Measurements from ENCODE around the gene BTBD7. TPM values are rescaled to one million over a fixed set of nuclear protein-coding genes. Genes with fewer than 3 reads are reported as not detected.

BTBD7 gene
- total RNA-seq, 2 experiments from 2014 or later = 13.4 to 16.8 TPM

DNA sequence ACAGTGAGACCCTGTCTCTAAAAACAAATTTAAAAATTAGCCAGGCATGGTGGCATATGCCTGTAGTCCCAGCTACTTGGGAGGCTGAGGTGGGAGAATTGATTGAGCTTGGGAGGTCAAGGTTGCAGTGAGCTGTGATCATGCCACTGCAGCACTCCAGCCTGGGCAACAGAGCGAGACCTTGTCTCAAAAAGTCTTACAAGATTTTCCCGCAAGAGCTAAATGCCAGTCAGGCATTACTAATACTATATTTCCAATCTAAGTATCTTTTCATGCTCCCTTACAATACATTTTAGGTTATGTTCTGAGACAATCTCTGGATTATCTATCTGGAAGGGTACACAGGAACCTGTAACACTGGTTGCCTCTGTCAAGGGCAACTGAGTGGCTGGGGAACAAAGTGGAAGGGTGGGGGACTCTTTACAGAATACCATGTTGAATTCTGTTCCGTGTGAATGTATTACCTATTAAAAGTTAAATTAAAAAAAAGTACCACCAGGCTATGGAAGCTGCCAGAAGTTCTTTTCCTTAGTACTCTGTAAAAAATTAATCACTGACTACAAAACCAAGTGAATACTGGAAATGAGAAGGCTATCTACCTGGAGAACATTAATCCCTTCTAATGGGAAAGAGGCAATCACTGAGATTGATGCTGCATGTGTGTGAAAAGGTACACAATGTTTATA is 56.7 kb downstream of the BTBD7 start:
- Mint-ChIP-seq H3K4me1 (peaks cover 3% of the 10 kb centered on the region), H3K9me3 (no peaks in the 10 kb centered on the region), H3K36me3 (ENCODE audit: low read depth) (peaks cover 8% of the 10 kb centered on the region), H3K27me3 (no peaks in the 10 kb centered on the region), H3K27ac (no peak overlapping the region), H3K4me3 (no peak overlapping the region)
- CTCF ChIA-PET = interaction anchor here (1.0 kb wide), 1 partner anchor 324 kb away, joined by 3 read pairs; no protein-coding TSS in a partner anchor
- POLR2A ChIA-PET = no interaction called here
- DNase-seq = no peak

DNA sequence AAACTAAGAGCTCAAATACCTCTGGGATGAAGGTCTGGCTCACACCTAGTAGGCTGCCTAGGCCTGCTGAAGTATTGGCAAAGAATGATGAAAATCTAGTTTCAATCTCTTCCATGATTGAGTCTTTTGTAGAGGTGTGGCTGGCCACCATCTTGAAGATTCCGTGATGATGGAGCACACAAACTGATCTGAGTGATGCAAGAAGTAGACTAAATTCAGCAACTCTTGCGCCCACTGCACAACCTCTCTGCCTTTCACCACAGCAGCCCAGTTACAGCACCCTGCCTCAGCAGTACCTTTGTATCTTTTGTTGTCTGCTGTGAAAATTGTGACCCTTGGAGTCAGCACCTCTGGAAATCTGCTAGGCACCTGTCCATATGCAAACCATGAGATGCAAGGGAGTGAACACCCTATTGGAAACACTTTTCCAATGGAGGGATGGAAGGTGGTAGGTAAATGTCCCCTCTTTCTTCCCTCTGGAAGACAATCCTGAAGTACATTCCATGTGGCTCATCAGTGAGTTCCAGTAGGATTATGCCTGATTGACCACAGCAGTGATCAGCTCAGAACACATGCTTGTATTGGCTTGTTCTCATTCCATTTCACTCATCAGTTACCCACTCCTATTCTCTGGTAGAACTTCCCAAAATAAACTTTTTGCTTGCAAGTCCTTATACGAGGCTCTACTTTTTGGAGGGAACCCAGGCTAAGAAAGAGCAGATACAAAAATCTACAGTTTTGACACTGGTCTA is 58.6 kb downstream of the BTBD7 start:
- Mint-ChIP-seq H3K36me3 (ENCODE audit: low read depth) (peaks cover 8% of the 10 kb centered on the region), H3K27me3 (no peaks in the 10 kb centered on the region), H3K9me3 (no peaks in the 10 kb centered on the region), H3K4me3 (no peak overlapping the region), H3K27ac (no peak overlapping the region), H3K4me1 (peaks cover 5% of the 10 kb centered on the region)
- POLR2A ChIA-PET = interaction anchor here (0.8 kb wide), 1 partner anchor 9 kb away, joined by 3 read pairs; no protein-coding TSS in a partner anchor
- no peak for DNase-seq
- CTCF ChIA-PET = no interaction called here

DNA sequence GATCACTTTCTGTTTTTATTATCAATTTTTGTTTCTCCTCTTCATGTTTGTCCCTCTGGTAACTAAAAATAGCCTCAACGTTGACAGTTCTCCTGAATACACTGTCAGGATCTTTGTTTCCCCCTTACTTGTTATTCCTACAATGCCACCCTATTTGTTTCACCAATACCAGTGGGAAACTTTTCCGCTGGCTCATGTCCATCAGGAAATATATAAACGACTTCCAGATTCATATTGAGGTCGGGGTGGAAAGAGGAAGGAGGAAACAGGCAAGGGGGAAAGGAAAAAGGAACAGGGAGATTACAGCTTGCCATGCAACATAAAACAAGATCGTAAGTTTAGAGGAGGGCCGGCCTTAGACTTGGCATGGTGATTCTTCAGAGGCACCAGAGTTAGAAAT is 61.7 kb downstream of the BTBD7 start:
- H3K4me3 Mint-ChIP-seq = no peak overlapping the region
- ChIA-PET CTCF (no interaction called here), POLR2A (no interaction called here)
- peaks cover 8% of the 10 kb centered on the region for H3K36me3 Mint-ChIP-seq (ENCODE audit: low read depth)
- DNase-seq = no peak
- peaks cover 5% of the 10 kb centered on the region for H3K4me1 Mint-ChIP-seq
- no peak overlapping the region for H3K27ac Mint-ChIP-seq
- no peaks in the 10 kb centered on the region for H3K9me3 Mint-ChIP-seq
- H3K27me3 Mint-ChIP-seq = no peaks in the 10 kb centered on the region

DNA sequence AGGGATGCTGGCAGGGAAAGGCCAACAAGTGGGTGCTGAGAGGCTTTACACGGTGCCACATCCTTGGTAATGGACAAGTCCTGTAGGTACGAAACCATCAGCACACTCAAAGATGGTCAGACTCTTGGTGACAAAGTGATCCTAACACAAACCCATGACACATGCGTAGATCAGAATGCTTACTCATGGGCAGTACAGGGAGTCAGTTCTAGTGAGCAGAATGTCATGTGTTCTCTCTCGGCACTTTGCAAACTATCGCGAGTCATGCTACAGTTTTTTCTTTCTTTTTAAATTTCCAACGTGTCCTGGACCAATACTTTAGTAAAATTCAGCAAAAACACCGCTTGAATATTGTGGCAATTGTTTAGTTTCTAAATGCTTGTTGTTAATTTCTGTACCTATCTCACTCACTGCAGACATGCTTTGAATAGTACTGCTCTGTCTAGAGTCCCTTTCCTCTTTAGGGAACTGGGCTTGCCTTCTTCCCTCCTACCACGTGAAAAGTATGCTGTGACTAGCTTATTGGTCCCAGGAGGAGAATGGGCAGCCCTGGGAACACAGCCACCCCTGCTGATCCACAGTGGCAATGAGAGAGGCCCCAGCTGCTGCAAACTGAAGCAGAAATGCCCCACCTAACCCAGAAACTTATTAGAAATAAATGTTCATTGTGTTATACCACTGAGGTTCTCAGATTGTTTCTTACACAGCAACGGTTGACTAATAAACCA is 63.3 kb downstream of the BTBD7 start:
- Mint-ChIP-seq H3K9me3 (no peaks in the 10 kb centered on the region), H3K4me1 (peaks cover 5% of the 10 kb centered on the region), H3K27me3 (no peaks in the 10 kb centered on the region), H3K4me3 (no peak overlapping the region), H3K36me3 (ENCODE audit: low read depth) (peaks cover 8% of the 10 kb centered on the region), H3K27ac (no peak overlapping the region)
- no peak for DNase-seq
- ChIA-PET CTCF (no interaction called here), POLR2A (no interaction called here)

DNA sequence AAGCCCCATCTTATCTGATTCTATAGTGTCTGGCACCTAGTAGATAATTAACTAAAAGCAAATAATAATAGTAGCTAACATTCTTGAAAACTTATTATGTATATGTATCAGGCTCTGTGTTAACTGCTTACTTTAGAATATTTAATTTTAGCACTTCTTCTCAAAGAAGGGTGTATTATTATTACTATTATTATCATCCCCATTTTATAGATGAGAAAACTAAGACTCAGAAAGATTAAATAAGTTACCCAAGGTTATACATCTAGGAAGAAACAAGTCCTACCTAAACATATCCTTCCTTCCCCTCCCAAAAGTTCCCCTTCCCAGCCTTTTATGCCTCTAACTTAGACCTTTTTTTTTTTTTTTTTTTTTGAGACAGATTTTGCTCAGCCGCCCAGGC is 64.4 kb downstream of the BTBD7 start:
- no peak overlapping the region for H3K27ac Mint-ChIP-seq
- peaks cover 9% of the 10 kb centered on the region for H3K4me1 Mint-ChIP-seq
- H3K4me3 Mint-ChIP-seq = no peak overlapping the region
- peaks cover 11% of the 10 kb centered on the region for H3K36me3 Mint-ChIP-seq (ENCODE audit: low read depth)
- DNase-seq = no peak
- no peaks in the 10 kb centered on the region for H3K27me3 Mint-ChIP-seq
- ChIA-PET POLR2A (no interaction called here), CTCF (no interaction called here)
- no peaks in the 10 kb centered on the region for H3K9me3 Mint-ChIP-seq

DNA sequence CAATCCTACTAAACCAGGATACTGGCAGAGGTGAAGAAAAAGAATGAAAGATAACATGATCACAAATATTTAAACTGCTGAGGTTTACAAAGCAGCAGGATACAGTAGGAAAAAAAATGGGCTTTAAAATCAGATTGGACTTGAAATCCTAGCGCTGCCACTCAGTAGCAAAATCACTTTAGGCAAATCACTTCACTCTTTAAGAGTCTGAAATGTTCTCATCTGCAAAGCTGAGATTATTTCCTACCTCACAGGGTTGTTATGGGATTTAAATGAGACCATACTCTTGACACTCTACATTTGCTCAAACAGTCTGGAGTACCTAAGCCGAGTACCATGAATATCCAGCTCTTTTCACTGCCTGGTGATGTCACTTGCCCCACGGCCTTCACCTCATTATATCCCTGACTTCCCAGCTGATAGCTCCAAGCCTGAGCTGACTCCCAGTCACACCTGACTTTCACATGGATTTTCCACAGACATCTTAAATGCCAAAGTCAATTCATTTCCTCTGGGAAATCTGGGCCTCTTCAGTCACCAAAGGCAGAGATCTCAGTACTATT is 65.6 kb downstream of the BTBD7 start:
- Mint-ChIP-seq H3K4me3 (no peak overlapping the region), H3K27me3 (no peaks in the 10 kb centered on the region), H3K27ac (no peak overlapping the region), H3K9me3 (no peaks in the 10 kb centered on the region), H3K36me3 (ENCODE audit: low read depth) (peaks cover 7% of the 10 kb centered on the region), H3K4me1 (peaks cover 9% of the 10 kb centered on the region)
- no peak for DNase-seq
- ChIA-PET POLR2A (no interaction called here), CTCF (interaction anchor here (1.4 kb wide), 1 partner anchor 48 kb away, joined by 3 read pairs; no protein-coding TSS in a partner anchor)

DNA sequence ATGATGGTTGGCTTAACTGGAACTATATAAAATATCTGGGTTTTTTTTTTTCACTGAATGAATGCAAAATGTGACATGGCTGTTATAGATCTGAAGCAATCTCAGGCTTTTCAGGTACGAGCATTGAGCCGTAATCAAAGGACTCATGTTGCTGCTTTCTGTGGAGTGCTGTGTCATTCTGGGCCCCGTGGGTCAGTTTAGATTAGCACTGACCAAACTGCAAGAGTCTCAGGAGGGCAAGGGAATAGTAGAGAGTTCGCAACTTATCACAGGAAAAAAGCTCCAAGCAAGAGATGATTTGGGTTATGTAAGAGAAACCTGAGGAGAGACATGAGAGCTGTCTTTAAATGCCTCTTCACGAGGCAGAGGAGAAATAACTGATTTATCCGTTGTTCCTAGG is 66.7 kb downstream of the BTBD7 start:
- peaks cover 7% of the 10 kb centered on the region for H3K36me3 Mint-ChIP-seq (ENCODE audit: low read depth)
- POLR2A ChIA-PET = no interaction called here
- no peaks in the 10 kb centered on the region for H3K27me3 Mint-ChIP-seq
- no peak overlapping the region for H3K4me3 Mint-ChIP-seq
- H3K4me1 Mint-ChIP-seq = peaks cover 6% of the 10 kb centered on the region
- no peak for DNase-seq
- H3K9me3 Mint-ChIP-seq = no peaks in the 10 kb centered on the region
- no peak overlapping the region for H3K27ac Mint-ChIP-seq
- CTCF ChIA-PET = no interaction called here

DNA sequence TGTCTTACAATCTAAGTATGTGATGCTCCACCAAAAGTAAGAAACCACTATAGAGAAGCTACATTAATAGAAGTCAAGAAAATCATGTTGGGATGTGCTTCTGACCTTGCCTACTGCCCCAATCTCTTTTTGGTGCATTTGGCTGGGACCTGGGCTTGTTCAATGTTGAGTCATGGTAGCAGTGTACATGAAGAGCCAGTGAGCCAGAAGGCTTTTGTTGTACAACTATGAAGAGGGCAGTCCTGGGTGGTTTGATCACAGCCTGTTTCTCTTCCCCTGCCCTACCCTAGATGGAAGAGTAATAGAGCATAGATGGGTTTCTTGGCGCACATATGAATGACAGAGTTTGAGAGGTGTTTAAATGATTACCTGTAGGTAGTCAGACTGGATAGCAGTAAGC is 69.4 kb downstream of the BTBD7 start:
- no peak for DNase-seq
- H3K4me1 Mint-ChIP-seq = peaks cover 4% of the 10 kb centered on the region
- H3K36me3 Mint-ChIP-seq (ENCODE audit: low read depth) = peaks cover 9% of the 10 kb centered on the region
- H3K4me3 Mint-ChIP-seq = no peak overlapping the region
- POLR2A ChIA-PET = no interaction called here
- CTCF ChIA-PET = no interaction called here
- H3K27ac Mint-ChIP-seq = no peak overlapping the region
- H3K27me3 Mint-ChIP-seq = no peaks in the 10 kb centered on the region
- no peaks in the 10 kb centered on the region for H3K9me3 Mint-ChIP-seq

DNA sequence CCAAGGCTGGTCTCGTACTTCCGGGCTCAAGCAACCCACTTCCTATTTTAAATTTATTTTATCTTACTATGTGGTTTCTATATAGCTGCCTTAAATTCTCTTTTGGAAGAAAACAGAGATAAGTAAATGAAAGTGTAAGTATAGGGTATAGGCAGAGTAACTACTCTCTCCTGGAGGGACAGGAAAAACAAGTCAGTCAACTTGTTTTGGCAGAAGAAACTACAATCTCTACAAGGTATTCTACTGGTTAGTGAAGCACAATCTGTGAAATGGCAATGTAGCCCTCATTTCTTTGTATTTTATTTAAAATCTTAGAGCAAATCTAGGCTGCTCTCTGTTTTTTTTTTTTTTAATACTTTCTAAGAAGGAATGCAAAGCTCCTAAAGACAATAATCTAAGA is 70.4 kb downstream of the BTBD7 start:
- Mint-ChIP-seq H3K36me3 (ENCODE audit: low read depth) (peaks cover 9% of the 10 kb centered on the region), H3K27me3 (no peaks in the 10 kb centered on the region), H3K9me3 (no peaks in the 10 kb centered on the region), H3K4me3 (no peak overlapping the region), H3K4me1 (peaks cover 4% of the 10 kb centered on the region), H3K27ac (no peak overlapping the region)
- DNase-seq = no peak
- POLR2A ChIA-PET = no interaction called here
- CTCF ChIA-PET = no interaction called here

DNA sequence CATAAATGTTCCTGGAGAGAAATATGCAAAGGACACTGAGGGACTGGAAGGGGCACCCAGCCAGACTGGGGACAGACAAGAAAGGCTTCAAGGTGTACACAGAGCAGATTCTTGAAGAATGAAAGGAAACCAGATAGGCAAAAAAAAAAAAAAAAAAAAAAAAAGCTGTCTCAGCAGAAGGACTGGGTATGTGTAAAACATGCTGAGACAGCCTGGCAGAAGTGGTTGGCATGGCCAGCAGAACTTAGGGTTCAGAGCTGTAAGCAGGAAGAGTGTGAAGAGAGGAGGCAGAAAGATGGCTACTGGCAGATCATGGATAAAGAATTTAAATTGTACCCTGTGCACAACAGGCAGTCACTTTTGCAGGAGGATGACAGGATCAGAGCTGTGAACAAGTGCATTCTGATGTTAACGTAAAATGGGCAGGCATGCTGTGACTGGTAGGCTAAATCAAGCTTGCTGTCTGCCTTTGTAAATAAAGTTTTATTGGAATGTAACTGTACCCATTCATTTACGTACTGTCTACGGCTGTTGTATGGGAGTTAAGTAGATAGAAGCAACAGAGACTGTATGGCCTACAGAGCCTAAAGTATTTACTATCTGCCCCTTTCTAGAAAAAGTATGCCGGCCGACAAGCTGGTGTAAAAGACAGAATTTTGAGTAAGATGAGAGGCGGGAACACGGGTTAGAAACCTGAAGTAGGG is 83.6 kb downstream of the BTBD7 start:
- no peaks in the 10 kb centered on the region for H3K27me3 Mint-ChIP-seq
- DNase-seq = no peak
- H3K4me3 Mint-ChIP-seq = no peak overlapping the region
- peak overlapping the region; percentile 19 for H3K27ac Mint-ChIP-seq
- POLR2A ChIA-PET = interaction anchor here (1.0 kb wide), 1 partner anchor 17 kb away, joined by 3 read pairs; no protein-coding TSS in a partner anchor
- CTCF ChIA-PET = interaction anchor here (0.7 to 3.3 kb wide), 2 partner anchors 86 to 136 kb away, joined by 3 to 9 read pairs; no protein-coding TSS in a partner anchor
- peaks cover 11% of the 10 kb centered on the region for H3K36me3 Mint-ChIP-seq (ENCODE audit: low read depth)
- H3K9me3 Mint-ChIP-seq = no peaks in the 10 kb centered on the region
- H3K4me1 Mint-ChIP-seq = peaks cover 24% of the 10 kb centered on the region

DNA sequence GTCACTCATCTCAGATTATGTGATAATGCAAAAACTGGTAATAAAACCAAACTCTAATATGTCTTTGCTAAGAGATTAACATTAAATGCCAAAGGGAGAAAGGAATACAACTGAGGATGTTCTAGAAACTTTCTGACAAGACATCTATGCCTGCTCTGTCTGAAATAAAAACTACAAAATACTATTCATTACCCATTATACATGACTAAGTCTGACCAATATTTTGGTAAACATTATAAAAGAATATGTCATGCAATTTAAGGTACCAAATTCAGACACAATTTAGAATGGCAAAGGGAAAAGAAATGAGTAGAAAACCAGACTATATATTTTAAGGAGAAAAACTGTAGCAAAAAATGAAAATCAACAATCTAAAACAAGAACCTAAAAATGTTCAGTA is 86.3 kb downstream of the BTBD7 start:
- no peak for DNase-seq
- Mint-ChIP-seq H3K4me1 (peaks cover 22% of the 10 kb centered on the region), H3K36me3 (ENCODE audit: low read depth) (peaks cover 26% of the 10 kb centered on the region), H3K9me3 (no peaks in the 10 kb centered on the region), H3K27me3 (no peaks in the 10 kb centered on the region), H3K27ac (no peak overlapping the region), H3K4me3 (no peak overlapping the region)
- ChIA-PET CTCF (no interaction called here), POLR2A (no interaction called here)

DNA sequence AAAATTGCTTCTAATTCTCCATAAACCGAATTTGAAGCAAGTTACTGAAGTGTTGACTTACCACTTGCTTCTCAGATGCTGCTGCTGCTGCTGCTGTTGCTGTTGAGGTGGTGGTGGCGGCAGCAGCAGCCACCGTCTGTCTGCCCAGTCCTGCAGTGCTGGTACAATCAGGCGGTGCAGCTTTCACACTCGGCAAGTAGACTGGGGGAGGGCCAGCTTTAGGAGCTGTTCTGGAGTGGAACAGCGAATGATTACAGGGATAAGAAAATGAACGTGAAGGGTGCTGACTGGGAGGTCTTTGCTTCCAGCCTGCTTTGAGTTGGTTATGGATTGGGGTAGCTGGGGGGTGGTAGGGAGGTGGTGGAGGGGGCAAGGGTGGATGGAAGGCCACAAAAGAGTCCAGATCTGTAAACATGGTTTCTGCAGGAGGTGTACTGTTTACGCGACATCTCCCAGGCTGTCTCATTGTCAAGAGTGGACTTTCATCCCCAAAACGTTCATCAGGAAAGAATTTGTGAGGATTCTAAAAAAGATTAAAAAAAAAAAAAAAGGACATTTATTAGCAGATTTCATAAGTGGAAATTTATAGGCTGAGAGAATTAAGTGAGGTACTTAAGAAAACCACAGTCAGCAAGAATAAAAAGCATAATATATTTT is 86.9 kb downstream of the BTBD7 start:
- Mint-ChIP-seq H3K27ac (no peak overlapping the region), H3K4me3 (no peak overlapping the region), H3K36me3 (ENCODE audit: low read depth) (peaks cover 26% of the 10 kb centered on the region), H3K27me3 (no peaks in the 10 kb centered on the region), H3K4me1 (peaks cover 22% of the 10 kb centered on the region), H3K9me3 (no peaks in the 10 kb centered on the region)
- POLR2A ChIA-PET = no interaction called here
- CTCF ChIA-PET = no interaction called here
- no peak for DNase-seq

All from activated CD4-positive, alpha-beta memory T cell treated with anti-CD3 and anti-CD28 coated beads, Interleukin-2, amount 10 ng/mL, durations not matched to agents 7 days and 5 days (primary cell).